Kidney (tissue), 14 donors: ENCODE results near the gene SGSM2. TPM values are rescaled to one million over a fixed set of nuclear protein-coding genes. Genes with fewer than 3 reads are reported as not detected.

ENCODE experiments used
- DNase-seq, 5 donors: peaks; one replicate each; pipeline ENCODE4 v3.0.0-alpha.2; 2013 to 2020
- FAIRE-seq: peaks from 2 replicates; lab custom pipeline; 2012; peaks lifted over from hg19 to GRCh38; lab: Jason Lieb, UNC
- H3K27ac ChIP-seq, 2 donors: one replicate each; pipeline ENCODE4 v1.7.0; 2013; ENCODE audit warnings: low read depth in 2 of 2, low read length in 2 of 2, inconsistent platforms in 1 of 2
- H3K27me3 ChIP-seq: one replicate; pipeline ENCODE4 v1.7.1; 2013; ENCODE audit warnings: low read length, inconsistent platforms; ENCODE audit not compliant: control insufficient read depth, insufficient read depth
- H3K36me3 ChIP-seq, 3 donors: one replicate each; pipeline versions ENCODE4 v1.7.0 to v1.7.1; 2013; ENCODE audit warnings: low read length in 3 of 3, control low read depth in 1 of 3, inconsistent platforms in 1 of 3; ENCODE audit not compliant: insufficient read depth in 3 of 3, control insufficient read depth in 2 of 3
- H3K4me1 ChIP-seq, 3 donors: one replicate each; pipeline versions ENCODE4 v1.7.0 to v1.7.1; 2013; ENCODE audit warnings: low read length in 3 of 3, inconsistent platforms in 1 of 3, low read depth in 1 of 3; ENCODE audit not compliant: control insufficient read depth in 2 of 3, insufficient read depth in 2 of 3
- H3K4me3 ChIP-seq, 3 donors: one replicate each; pipeline versions ENCODE4 v1.7.0 to v1.8.1; 2013; ENCODE audit warnings: low read length in 3 of 3, control low read depth in 1 of 3, inconsistent platforms in 1 of 3
- H3K9ac ChIP-seq, 3 donors: one replicate each; pipeline versions ENCODE4 v1.7.0 to v1.7.1; 2013; ENCODE audit warnings: low read length in 3 of 3, control low read depth in 1 of 3, inconsistent platforms in 1 of 3
- H3K9me3 ChIP-seq, 3 donors: one replicate each; pipeline versions ENCODE4 v1.7.0 to v1.7.1; 2013; ENCODE audit warnings: low read length in 3 of 3, control low read depth in 1 of 3, inconsistent platforms in 1 of 3; ENCODE audit not compliant: control insufficient read depth in 2 of 3, insufficient read depth in 1 of 3
- intact Hi-C: fragments of 100-400 bp; cut with DNase I; formaldehyde crosslinking; loops from one replicate; pipeline ENCODE4 v1.11.1; 2022
- polyA plus RNA-seq: library from polyadenylated mRNA; stranded (reverse); fragments of 350-450 nt; fragmentation: Illumina TruSeq; extraction: RNeasy Lipid Tissue Mini Kit (QIAGEN cat#74804); gene quantifications from one replicate; pipeline ENCODE4 v1.2.3, GENCODE V29; 2014; ENCODE audit warnings: low read depth, low replicate concordance; ENCODE audit not compliant: insufficient read depth
- total RNA-seq: library from RNA; stranded (reverse); fragmentation: NEBNext Ultra II Directional; extraction: Animal tissue kit (Norgen Biotek cat#: 25700); gene quantifications from one replicate; pipeline ENCODE4 v1.2.1, GENCODE V29; 2021
- TF ChIP-seq, protein P1 (sequence below): IDR thresholded peaks from 3 replicates; pipeline ENCODE4 v1.5.1; 2012; ENCODE audit warnings: mild to moderate bottlenecking, moderate library complexity, borderline replicate concordance; ENCODE audit not compliant: insufficient read depth; ENCODE audit errors: extremely low read depth
- donor health status: control.
- donor health status: control.
- donor health status: control.
- donor health status: control.
- donor health status: control.
- donor health status: DM: yes; HTN: yes; CAD: no.
- donor health status: Normal renal cell carcinoma (clear cell type).

The SGSM2 gene
- total and polyA plus RNA-seq, 2 donors from 2014 or later = 33.7 to 58.0 TPM

DNA sequence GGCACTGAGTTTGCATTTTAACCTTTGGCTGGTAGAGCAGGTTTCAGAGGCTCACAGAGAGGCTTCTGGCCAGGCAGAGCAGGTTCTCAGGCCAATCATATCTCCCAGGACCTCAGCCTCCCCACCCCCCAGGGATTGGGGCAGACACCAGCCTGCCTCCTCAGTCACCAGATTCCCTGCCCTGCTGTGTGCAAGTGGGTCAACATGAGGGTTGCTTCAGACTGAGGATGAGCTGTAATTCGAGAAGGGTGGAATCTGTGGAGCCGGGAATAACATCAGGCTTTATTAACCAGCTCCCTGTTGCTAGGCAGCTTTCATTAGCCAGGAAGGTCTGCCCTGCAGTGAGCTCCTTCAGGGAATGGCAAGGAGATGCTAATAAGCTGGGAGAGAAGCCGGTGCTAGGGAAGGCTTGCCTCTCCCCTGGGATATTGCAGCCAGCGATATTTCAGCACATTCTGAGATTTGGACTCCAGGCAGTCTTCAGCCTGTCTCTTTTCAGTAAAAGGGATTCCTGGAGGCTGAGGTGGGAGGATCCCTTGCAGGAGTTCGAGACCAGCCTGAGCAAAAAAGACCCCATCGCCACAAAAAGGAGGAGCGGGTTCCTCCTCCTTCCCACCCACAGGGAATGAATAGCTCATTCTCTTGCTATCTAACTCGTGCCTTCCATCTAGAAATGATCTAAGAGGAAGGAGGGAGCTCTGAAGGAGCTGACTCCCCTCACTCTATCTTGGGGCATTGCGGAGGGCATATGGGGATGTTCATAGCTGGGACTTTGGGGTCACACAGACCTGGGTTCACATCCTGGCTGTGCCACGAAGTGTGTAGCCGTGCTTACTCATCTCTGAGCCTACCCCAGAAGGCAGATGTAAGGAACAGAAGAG, 10.7 kb downstream of the SGSM2 start:
- Histone ChIP-seq H3K4me1 (peaks cover 0 to 4% (median 0%) of the 10 kb centered on the region in 3 donors), H3K36me3 (peaks cover 0 to 9% (median 3%) of the 10 kb centered on the region in 3 donors), H3K27ac (no peak overlapping the region), H3K4me3 (no peak overlapping the region), H3K9ac (no peak overlapping the region), H3K9me3 (no peaks in the 10 kb centered on the region), H3K27me3 (no peaks in the 10 kb centered on the region)
- TF ChIP-seq, protein P1, sequence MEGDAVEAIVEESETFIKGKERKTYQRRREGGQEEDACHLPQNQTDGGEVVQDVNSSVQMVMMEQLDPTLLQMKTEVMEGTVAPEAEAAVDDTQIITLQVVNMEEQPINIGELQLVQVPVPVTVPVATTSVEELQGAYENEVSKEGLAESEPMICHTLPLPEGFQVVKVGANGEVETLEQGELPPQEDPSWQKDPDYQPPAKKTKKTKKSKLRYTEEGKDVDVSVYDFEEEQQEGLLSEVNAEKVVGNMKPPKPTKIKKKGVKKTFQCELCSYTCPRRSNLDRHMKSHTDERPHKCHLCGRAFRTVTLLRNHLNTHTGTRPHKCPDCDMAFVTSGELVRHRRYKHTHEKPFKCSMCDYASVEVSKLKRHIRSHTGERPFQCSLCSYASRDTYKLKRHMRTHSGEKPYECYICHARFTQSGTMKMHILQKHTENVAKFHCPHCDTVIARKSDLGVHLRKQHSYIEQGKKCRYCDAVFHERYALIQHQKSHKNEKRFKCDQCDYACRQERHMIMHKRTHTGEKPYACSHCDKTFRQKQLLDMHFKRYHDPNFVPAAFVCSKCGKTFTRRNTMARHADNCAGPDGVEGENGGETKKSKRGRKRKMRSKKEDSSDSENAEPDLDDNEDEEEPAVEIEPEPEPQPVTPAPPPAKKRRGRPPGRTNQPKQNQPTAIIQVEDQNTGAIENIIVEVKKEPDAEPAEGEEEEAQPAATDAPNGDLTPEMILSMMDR = no peak
- FAIRE-seq (no peak), DNase-seq (peak; percentile 61 to 94 (median 86))
- intact Hi-C loops = no loop called here

DNA sequence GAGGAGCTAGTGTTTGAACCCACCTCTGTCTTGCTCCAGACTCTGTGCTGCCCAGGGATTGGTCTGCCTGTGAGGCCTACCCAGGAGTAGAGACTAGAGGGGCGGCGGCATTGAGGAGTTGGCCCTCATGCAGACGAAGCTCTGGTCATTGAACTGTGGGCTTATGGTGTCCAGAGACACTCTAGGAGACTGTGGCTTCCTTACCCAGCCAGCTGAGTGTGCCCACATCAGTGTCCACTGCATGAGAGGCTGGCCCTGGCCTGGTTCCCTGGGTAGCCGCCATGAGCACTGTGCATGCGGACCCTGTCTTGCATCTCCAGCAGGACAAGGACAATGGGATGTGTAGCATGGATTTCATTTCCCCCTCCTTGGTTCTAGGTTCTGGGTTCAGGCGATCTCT, 14.0 kb downstream of the SGSM2 start:
- Histone ChIP-seq H3K9me3 (no peaks in the 10 kb centered on the region), H3K36me3 (no peaks in the 10 kb centered on the region), H3K4me1 (peaks cover 0 to 4% (median 0%) of the 10 kb centered on the region in 3 donors), H3K27me3 (no peaks in the 10 kb centered on the region), H3K27ac (no peak overlapping the region), H3K4me3 (no peak overlapping the region), H3K9ac (no peak overlapping the region)
- TF ChIP-seq, protein P1 = no peak
- FAIRE-seq (no peak), DNase-seq (no peak)
- intact Hi-C loops = no loop called here

DNA sequence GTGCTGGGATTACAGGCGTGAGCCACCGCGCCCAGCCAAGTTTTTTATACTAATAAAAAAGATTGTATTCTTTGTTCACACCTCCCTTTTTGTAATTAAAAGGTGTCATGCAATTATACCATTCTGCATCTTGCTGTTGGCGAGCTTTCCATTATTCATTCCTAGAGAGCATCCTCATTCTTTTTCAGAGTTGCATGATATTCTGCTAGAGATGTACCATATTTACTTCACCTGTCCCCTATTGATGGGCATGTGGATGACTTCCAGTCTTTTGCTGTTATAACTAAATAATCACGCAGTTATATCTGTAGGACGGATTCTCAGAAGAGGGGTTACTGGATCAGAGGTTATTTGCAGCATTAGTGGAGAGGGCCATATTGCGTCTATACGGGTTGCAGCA, 17.0 kb downstream of the SGSM2 start:
- intact Hi-C loops = no loop called here
- FAIRE-seq (no peak), DNase-seq (no peak)
- Histone ChIP-seq H3K9me3 (no peaks in the 10 kb centered on the region), H3K27ac (no peak overlapping the region), H3K27me3 (no peaks in the 10 kb centered on the region), H3K4me1 (no peaks in the 10 kb centered on the region), H3K36me3 (no peaks in the 10 kb centered on the region), H3K9ac (no peak overlapping the region), H3K4me3 (no peak overlapping the region)
- TF ChIP-seq, protein P1 = no peak
